Peyer's patch (tissue), 4 donors: ENCODE data around the gene PAX8. TPM values are rescaled to one million over a fixed set of nuclear protein-coding genes. Genes with fewer than 3 reads are reported as not detected.

ENCODE experiments used
- DNase-seq, 3 donors: peaks; one replicate each; pipeline ENCODE4 v3.0.0-alpha.2; 2017 to 2019
- H3K27ac ChIP-seq, 4 donors: fragments of 200-600 bp; sonication (generic); one replicate each; pipeline ENCODE4 v1.5.1; 2016 to 2019
- H3K27me3 ChIP-seq, 2 donors: fragments of 200-600 bp; sonication (generic); one replicate each; pipeline ENCODE4 v1.5.1; 2019
- H3K36me3 ChIP-seq, 3 donors: fragments of 200-600 bp; sonication (generic); one replicate each; pipeline ENCODE4 v1.5.1; 2016 to 2019
- H3K4me1 ChIP-seq, 4 donors: fragments of 200-600 bp; sonication (generic); one replicate each; pipeline ENCODE4 v1.5.1; 2016 to 2019
- H3K4me3 ChIP-seq, 4 donors: fragments of 200-600 bp; sonication (generic); 1 replicate in 3 of 4; 2 replicates in 1 of 4; pipeline ENCODE4 v1.5.1; 2016 to 2019; ENCODE audit warnings: mild to moderate bottlenecking in 1 of 4
- H3K9me3 ChIP-seq, 4 donors: fragments of 200-600 bp; sonication (generic); one replicate each; pipeline ENCODE4 v1.5.1; 2016 to 2019; ENCODE audit warnings: mild to moderate bottlenecking in 1 of 4
- CTCF ChIP-seq, 6 experiments: fragments of 450-650 bp in 4 of 6; fragments of 200-600 bp in 2 of 6; sonication (generic) in 1 of 6; IDR thresholded peaks; one replicate each; pipeline ENCODE4 v1.5.1; 2017 to 2019; ENCODE audit warnings: antibody characterized with exemption in 6 of 6, mild to moderate bottlenecking in 3 of 6, moderate library complexity in 1 of 6
- POLR2A ChIP-seq, 2 donors: fragments of 450-650 bp; IDR thresholded peaks; one replicate each; pipeline ENCODE4 v1.5.1; 2017; ENCODE audit warnings: antibody characterized with exemption in 2 of 2, mild to moderate bottlenecking in 2 of 2, moderate library complexity in 2 of 2
- total RNA-seq, 4 donors: library from RNA; depleted of rRNA; stranded (reverse); fragments of >200 nt; gene quantifications; one replicate each; pipeline ENCODE4 v1.1.0, GENCODE V29; 2016

Gene PAX8
- total RNA-seq, 4 donors from 2014 or later = 3.3 to 22.1 (median 14.2) TPM

- H3K36me3 ChIP-seq = peaks cover 0 to 64% (median 0%) of the 10 kb centered on the region in 3 donors
- H3K4me1 ChIP-seq = peaks cover 0 to 11% (median 3%) of the 10 kb centered on the region in 4 donors
- H3K4me3 ChIP-seq = no peak overlapping the region
- H3K27ac ChIP-seq = no peak overlapping the region
- no peak for TF ChIP-seq POLR2A (IDR thresholded peaks at IDR 0.05)
- no peak for TF ChIP-seq CTCF (IDR thresholded peaks at IDR 0.05)
- H3K27me3 ChIP-seq = no peaks in the 10 kb centered on the region
- no peaks in the 10 kb centered on the region for H3K9me3 ChIP-seq
- no peak for DNase-seq
Observed at GRCh38 chr2:113195923-113196501, 82.7 kb downstream of the PAX8 start.

- TF ChIP-seq POLR2A (IDR thresholded peaks at IDR 0.05) (no peak), CTCF (IDR thresholded peaks at IDR 0.05) (peak in 1 of 6 experiments; percentile 9)
- Histone ChIP-seq H3K36me3 (peaks cover 0 to 50% (median 0%) of the 10 kb centered on the region in 3 donors), H3K4me3 (no peak overlapping the region), H3K27ac (no peak overlapping the region), H3K4me1 (no peaks in the 10 kb centered on the region), H3K27me3 (no peaks in the 10 kb centered on the region), H3K9me3 (no peaks in the 10 kb centered on the region)
- no peak for DNase-seq
Observed at GRCh38 chr2:113192459-113193100, 86.1 kb downstream of the PAX8 start.

GRCh38 chr2:113190871-113191270 lies 87.8 kb downstream of the PAX8 start:
- Histone ChIP-seq H3K27me3 (no peaks in the 10 kb centered on the region), H3K4me3 (no peak overlapping the region), H3K27ac (no peak overlapping the region), H3K36me3 (peaks cover 0 to 38% (median 0%) of the 10 kb centered on the region in 3 donors), H3K9me3 (no peaks in the 10 kb centered on the region), H3K4me1 (peaks cover 0 to 1% (median 0%) of the 10 kb centered on the region in 4 donors)
- TF ChIP-seq POLR2A (IDR thresholded peaks at IDR 0.05) (no peak), CTCF (IDR thresholded peaks at IDR 0.05) (no peak)
- no peak for DNase-seq

GRCh38 chr2:113187771-113188170 lies 91.0 kb downstream of the PAX8 start:
- H3K27ac ChIP-seq = no peak overlapping the region
- TF ChIP-seq CTCF (IDR thresholded peaks at IDR 0.05) = no peak
- no peak for TF ChIP-seq POLR2A (IDR thresholded peaks at IDR 0.05)
- H3K36me3 ChIP-seq = peaks cover 0 to 20% (median 0%) of the 10 kb centered on the region in 3 donors
- H3K9me3 ChIP-seq = no peaks in the 10 kb centered on the region
- H3K4me3 ChIP-seq = no peak overlapping the region
- no peaks in the 10 kb centered on the region for H3K27me3 ChIP-seq
- peaks cover 0 to 16% (median 0%) of the 10 kb centered on the region in 4 donors for H3K4me1 ChIP-seq
- no peak for DNase-seq

- Histone ChIP-seq H3K4me1 (peaks cover 0 to 30% (median 3%) of the 10 kb centered on the region in 4 donors), H3K4me3 (no peak overlapping the region), H3K36me3 (peaks cover 0 to 19% (median 0%) of the 10 kb centered on the region in 3 donors), H3K27me3 (no peaks in the 10 kb centered on the region), H3K27ac (no peak overlapping the region), H3K9me3 (no peaks in the 10 kb centered on the region)
- TF ChIP-seq POLR2A (IDR thresholded peaks at IDR 0.05) (no peak), CTCF (IDR thresholded peaks at IDR 0.05) (no peak)
- DNase-seq = peak in 1 of 3 donors; percentile 15
Observed at GRCh38 chr2:113186433-113186796, 92.3 kb downstream of the PAX8 start.
